Posterior vena cava (tissue), 2 donors: Measurements from ENCODE around the gene RBBP4. TPM values are rescaled to one million over a fixed set of nuclear protein-coding genes. Genes with fewer than 3 reads are reported as not detected.

Source experiments
- total RNA-seq, 2 donors: library from RNA; stranded (reverse); fragmentation: NEBNext Ultra II Directional; extraction: Animal tissue kit (Norgen Biotek cat#: 25700); gene quantifications; one replicate each; pipeline ENCODE4 v1.2.1, GENCODE V29; 2021
- donor health status: DM: yes; HTN: yes; CAD: no.
- donor health status: DM: yes; HTN: yes; CAD: no.

Gene RBBP4
- total RNA-seq, 2 donors from 2014 or later, result 85.7 to 108 TPM

Other genes with a start within 250 kb of the RBBP4 start
- gene ZBTB8B, start 186.1 kb upstream of the RBBP4 start, total RNA-seq, result not detected
- gene ZBTB8A, start 111.8 kb upstream of the RBBP4 start, total RNA-seq, result 10 to 100 TPM; 10.4 TPM
- gene ZBTB8OS, start 658 bp upstream of the RBBP4 start, total RNA-seq, result 10 to 100 TPM; 31.7 to 37.8 TPM
- gene SYNC, start 51.6 kb downstream of the RBBP4 start, total RNA-seq, result 100 to 1,000 TPM in 1 of 2 donors, 10 to 100 TPM in 1; 57.5 to 102 TPM
- 10 to 100 TPM; 74.2 to 85.5 TPM for gene YARS1, start 166.2 kb downstream of the RBBP4 start, total RNA-seq
- gene S100PBP, start 166.4 kb downstream of the RBBP4 start, total RNA-seq, result 10 to 100 TPM; 24.2 to 30.8 TPM
- 1 to 10 TPM; 2.4 to 5.0 TPM for gene FNDC5, start 219.7 kb downstream of the RBBP4 start, total RNA-seq
- gene HPCA, start 235.3 kb downstream of the RBBP4 start, total RNA-seq, result under 1 TPM in 1 of 2 donors, not detected in 1; 0.19 TPM